NCI-H2227 (cell line): Measurements from ENCODE around the gene ANP32A.
"Not testable (repeated sequence)": the region's sequence is repeated elsewhere in the genome, so short reads cannot be mapped to it uniquely, and the experiment has no call there.

Experiments
- DNase-seq: peaks from one replicate; lab custom pipeline; 2025; ENCODE audit not compliant: unreplicated experiment; lab: John Stamatoyannopoulos, UW

Gene ANP32A

DNA sequence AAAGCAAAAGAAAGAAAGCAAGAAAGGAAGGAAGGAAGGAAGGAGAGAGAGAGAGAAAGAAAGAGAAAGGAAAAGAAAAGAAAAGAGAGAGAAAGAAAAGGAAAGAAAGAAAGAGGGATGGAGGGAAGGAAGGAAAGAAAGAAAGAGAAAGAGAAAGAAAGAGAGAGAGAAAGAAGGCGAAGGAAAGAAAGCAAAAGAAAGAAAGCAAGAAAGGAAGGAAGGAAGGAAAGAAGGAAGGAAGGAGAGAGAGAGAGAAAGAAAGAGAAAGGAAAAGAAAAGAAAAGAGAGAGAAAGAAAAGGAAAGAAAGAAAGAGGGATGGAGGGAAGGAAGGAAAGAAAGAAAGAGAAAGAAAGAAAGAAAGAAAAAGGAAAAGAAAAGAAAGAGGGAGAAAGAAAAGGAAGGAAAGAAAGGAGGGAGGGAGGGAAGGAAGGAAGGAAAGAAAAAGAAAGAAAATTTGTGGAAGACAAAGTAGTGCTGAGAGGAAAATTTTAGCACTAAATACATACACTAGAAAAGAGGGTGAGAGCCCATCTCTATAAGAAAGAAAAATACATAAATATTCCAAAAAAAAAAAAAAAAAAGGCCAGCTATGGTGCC is 60.6 kb downstream of the ANP32A start:
- not testable (repeated sequence) for DNase-seq

DNA sequence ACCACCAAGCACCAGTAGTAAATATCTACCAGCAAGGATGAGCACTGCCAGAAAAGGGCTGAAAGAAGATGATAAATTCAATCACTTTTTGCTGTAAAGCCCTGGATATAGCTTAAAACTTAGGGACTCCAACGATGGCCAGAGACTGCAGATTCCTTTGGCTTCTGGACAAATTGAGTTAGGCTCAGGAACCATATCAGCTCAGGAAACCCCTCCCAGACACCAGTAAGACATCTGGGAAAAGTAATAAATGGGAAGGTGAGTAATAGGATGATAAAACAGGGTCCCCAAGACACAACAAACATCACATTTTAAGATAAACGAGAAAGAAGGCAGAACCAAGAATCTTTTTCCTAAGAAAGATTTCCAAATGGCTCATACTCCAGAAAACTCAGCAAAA is 65.0 kb downstream of the ANP32A start:
- no peak for DNase-seq

DNA sequence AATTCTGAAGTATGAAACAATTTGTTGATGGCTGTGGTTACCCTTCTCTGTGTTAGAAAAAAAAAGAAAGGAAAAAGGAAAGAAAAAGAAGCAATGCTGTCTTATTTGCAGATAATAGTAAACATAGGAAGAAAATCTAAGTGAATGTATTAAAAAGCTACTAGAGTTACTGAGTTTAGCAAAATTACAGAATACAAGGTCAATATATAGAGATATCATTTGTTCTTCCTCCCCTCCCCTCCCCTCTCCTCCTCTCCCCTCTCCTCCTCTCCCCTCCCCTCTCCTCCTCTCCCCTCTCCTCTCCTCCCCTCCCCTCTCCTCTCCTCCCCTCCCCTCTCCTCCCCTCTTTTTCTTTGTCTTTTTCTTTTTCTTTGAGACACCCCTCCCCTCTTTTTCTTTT is 69.1 kb downstream of the ANP32A start:
- DNase-seq = no peak

DNA sequence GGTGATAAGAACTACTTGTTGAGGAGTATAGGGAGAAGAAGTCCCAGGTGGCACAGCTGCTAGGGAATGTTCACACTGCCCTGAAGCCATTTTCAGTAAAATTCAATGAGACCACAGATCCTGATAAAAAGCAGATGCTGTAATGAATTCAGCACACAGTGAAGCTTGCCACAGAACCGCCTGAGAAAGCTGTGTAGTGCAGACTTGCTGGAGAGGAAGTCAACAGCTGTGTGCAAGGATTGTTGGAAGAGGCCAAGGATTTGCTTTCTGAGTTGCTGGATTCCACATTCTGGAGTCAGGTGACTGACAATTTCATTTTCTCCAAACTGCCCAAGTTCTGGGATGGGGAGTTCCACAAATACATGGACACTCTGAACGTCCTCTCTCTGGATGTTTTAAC is 70.9 kb downstream of the ANP32A start:
- DNase-seq = no peak

DNA sequence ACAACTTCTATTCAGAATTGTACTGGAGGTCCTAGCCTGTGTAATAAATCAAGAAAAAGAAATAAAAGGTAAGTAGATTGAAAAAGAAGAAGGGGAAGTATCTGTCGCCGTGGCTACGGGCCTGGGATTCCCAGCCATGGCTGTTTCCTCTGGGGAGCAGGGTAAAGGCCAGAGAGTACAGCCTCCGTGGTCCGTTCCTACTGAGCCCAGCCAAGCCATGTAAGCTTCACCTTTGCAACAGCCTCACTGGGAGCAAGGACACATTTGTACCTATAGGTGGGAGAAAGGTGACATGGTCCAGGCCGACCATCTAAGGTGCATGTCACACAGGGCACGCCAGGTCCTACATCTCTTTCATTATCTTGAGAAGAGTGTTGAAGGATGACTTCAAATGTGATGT is 71.3 kb downstream of the ANP32A start:
- DNase-seq = no peak

GRCh38 chr15:68743256-68743655 is 77.4 kb downstream of the ANP32A start:
- DNase-seq = no peak

DNA sequence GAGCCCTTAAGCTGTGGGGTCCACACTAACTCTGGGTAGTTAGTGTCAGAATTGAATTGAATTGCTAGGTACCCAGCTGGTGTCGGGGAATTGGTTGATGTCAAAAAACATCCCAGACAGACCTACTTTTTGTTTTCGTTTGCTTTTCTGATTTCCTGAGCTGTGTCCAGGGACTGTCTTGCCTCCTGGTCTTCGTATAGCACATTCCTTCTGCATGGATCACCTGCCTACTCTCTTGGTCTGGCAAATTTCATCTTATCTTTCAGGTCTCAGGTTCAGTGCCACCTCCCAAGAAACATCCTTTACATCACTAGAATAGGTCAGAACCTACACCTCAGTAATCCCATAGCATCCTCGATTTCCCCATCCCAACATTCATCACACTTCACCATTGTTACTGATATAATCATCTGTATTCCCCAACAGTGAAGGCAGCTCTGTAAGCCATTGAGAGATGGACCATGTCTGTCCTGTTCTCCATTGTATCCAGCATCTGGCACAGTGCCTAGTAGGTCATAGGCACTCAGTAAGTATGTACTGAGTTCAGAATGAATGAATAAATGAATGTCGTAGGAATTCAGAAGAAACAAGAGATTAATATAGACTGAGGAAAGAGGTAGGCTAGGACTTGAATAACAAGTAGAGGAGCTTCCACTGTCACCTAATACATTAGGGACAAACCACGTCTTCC is 81.2 kb downstream of the ANP32A start:
- DNase-seq = no peak

DNA sequence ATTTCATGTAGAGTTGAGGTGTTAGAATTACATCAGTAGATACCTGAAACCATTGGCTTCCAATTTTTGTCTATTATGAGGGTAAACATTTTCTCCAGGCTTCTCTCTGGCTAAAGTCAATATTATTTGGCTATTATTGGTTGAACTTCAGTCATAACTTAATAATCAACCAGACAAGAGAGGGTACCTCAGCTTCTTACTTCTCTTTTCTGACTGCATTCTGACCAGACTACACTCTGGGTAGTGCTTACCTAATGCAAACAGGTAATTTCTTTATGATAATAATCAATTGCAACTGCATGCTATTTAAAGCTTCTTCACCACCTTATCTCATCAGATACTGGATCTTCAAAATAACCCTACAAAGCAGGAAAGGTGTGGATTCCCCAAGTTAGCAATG is 85.1 kb downstream of the ANP32A start:
- no peak for DNase-seq

DNA sequence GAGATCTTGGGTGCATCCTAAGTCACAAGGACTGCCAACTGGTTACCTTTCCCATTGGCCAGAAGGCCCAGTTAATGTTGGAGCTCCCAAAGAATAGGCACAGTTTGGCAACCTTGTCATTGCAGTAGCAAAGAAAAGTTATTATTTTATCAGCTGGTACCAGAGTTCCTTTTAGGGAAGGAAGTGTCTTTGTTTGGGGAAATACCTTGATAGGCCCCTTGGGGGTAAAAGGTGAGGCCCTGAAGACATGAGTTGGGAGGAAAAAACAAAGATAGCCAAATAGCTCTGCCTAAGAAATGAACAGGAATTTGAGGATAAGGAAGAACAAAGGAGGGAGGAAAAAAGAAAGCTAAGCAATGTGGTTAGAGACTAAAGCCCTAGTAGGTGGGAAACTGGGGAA is 85.8 kb downstream of the ANP32A start:
- DNase-seq = no peak

DNA sequence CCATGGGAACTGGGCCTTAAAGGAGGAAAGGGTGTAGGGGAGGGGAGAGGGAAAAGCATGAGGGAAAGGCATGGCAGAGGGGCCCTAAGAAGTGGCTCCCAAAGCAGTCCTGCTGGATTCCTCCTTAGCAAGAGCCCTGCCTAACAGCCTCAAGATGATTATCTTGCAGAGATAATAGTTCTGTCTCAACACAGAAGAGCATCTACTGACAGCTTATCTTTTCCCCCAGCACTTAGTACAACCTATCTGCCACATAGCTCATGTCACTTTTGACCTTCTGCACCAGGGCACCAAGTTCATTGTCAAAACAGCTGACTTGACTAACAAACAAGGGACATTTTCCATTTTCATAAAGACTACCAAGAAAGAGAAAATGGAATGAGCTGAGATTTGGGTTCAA is 86.3 kb downstream of the ANP32A start:
- DNase-seq = no peak

GRCh38 chr15:68733666-68734065 is 87.0 kb downstream of the ANP32A start:
- no peak for DNase-seq

DNA sequence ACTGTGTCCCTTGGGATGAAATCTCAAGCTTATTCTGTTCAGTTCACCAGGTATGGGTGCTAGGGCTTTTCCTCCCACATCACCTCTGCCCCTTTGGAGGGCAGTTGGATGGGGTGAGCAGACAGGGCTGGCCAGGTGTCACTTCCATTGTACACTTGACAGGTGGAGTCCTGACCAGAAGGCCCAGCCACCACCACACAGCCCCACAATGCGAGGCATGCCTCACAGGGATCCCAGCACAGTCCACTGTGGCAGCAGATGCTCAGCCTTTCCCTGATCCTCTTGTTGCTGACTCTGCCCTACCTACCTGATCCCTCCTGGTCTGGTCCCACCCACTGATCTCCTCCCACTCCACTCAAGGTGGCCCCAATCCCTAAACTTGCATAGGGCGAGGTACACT is 88.2 kb downstream of the ANP32A start:
- DNase-seq = no peak

DNA sequence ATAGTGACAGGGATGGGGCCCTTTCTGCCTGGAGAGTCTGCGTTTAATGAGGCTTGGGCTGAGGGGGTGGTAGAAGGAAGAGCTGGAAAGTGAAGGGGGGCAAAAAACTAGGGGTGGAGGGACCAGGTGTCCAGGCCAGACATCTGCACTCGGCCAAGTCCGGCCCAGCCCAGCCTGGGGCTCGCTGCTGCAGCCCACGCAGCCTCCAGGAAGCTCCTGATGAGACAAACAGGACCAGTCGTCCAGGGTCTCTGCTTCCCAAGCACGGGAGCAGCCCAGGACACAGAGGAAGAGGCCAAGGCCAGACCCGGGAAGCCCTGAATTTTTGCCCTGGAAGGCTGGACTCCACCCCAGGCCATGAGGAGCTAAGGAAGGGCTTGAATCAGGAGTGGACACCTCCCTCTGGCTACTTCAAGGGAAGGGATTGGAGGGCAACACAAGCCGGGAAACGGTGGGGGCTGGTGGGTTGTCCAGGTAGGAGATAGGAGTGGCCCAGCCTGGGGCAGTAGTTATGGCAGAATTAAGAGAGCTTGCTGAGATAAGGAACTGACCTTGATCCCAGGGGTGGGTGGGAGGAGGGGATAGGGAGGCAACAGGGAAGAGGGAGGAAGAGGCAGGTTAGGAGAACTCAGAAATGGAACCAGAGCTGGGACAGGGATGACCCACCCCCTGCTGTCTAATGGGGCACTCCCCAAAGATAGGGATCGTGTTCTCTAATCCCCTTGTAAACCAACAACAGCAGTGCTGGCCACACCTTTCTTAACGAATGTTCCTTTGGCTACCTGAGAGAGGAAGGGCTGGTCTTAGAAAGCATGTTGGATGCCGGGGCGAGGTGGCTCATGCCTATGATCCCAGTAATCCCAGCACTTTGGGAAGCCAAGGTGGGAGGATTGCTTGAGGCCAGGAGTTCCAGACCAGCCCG is 89.5 kb downstream of the ANP32A start:
- no peak for DNase-seq

DNA sequence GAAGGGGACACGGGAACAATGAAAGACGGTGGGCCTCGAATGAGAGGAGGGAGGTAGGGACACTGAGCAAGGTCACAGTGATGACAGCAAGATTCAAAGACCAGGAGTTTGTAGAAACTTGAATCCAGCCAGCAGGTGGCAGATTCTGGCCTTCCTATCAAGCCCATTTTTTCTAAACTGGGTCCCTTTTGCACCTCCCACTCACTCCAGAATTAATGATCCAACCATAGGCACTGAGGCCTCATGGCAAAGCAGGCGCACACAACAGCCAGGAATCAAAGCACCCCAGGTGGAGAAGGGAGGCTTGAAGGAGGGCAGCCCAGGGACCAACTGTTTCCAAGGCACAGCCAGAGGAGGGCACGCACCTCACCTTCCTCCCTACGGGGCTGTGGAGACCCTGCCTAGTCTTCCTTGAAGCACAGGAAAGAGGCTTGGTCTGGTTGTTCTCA is 90.2 kb downstream of the ANP32A start:
- DNase-seq = no peak

DNA sequence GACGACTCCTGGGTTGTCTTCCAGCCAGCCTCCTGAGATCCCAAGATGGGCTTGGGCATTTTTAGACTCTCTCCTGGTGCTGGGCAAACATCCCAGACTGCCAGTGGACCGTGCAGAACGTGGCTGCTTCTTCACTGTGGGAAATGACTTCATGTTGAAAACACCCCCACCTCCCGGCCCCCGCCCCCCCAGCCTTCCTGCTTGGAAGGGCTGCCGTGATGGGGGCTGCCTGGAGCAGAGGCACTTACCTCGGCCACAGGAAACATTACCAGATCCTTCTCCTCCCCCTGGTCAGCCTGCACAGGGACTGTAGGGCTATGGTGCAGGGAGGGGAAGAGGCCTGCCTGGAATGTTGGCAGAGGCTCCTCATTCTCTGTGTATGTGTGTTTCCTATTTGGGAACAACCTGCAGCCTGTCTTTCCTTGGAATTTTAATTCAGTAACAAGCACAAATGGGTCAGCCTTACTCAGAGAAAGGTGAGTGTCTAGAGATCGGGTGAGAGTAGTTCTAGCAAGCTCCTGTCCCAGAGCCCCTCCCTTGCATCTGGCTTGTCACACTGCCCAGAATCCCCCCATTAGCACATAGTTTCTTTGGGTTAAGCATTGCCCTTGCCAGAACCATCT is 90.8 kb downstream of the ANP32A start:
- DNase-seq = no peak
